GM20000 (cell line): ENCODE measurements around the gene SLC38A10.

Experiments
- DNase-seq: peaks from one replicate; pipeline ENCODE4 v3.0.0; 2012; ENCODE audit warnings: low spot score
- CTCF ChIP-seq: IDR thresholded peaks from 2 replicates; pipeline ENCODE4 v1.5.1; 2012; ENCODE audit warnings: mild to moderate bottlenecking, control low read depth; ENCODE audit errors: extremely low read depth, missing control alignments

Gene SLC38A10

GRCh38 chr17:81334391-81334901 is 39.3 kb upstream of the SLC38A10 start:
- no peak for TF ChIP-seq CTCF
- no peak for DNase-seq

- DNase-seq: no peak
- TF ChIP-seq CTCF: no peak
Observed at GRCh38 chr17:81333616-81334368, 38.7 kb upstream of the SLC38A10 start.

- DNase-seq: no peak
- no peak for TF ChIP-seq CTCF
Observed at GRCh38 chr17:81332914-81333528, 37.9 kb upstream of the SLC38A10 start.

- no peak for DNase-seq
- TF ChIP-seq CTCF: no peak
Observed at GRCh38 chr17:81332118-81332834, 37.2 kb upstream of the SLC38A10 start.

GRCh38 chr17:81331527-81332043 is 36.5 kb upstream of the SLC38A10 start:
- DNase-seq: no peak
- no peak for TF ChIP-seq CTCF

GRCh38 chr17:81330884-81331245 is 35.8 kb upstream of the SLC38A10 start:
- DNase-seq: no peak
- no peak for TF ChIP-seq CTCF
